Activated CD4-positive, alpha-beta T cell treated with anti-CD3 and anti-CD28 coated beads for 24 hours (primary cell): ENCODE data around the gene ATOSB.
"Not testable (repeated sequence)": the region's sequence is repeated elsewhere in the genome, so short reads cannot be mapped to it uniquely, and the experiment has no call there.

Experiments used
- DNase-seq, 2 donors: peaks; one replicate each; pipeline ENCODE4 v3.0.0-alpha.2; 2020; ENCODE audit warnings: low read depth in 2 of 2

Gene ATOSB, protein sequence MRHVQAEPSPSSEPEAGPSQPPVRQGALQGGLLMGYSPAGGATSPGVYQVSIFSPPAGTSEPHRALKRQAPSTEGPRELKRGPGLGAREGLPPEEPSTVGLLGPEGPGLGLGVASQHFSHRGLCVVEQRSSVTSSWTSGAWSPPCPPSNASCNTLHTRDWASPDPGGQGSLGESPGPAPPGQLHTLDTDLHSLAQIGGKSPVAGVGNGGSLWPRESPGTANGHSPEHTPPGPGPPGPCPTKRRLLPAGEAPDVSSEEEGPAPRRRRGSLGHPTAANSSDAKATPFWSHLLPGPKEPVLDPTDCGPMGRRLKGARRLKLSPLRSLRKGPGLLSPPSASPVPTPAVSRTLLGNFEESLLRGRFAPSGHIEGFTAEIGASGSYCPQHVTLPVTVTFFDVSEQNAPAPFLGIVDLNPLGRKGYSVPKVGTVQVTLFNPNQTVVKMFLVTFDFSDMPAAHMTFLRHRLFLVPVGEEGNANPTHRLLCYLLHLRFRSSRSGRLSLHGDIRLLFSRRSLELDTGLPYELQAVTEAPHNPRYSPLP

DNA sequence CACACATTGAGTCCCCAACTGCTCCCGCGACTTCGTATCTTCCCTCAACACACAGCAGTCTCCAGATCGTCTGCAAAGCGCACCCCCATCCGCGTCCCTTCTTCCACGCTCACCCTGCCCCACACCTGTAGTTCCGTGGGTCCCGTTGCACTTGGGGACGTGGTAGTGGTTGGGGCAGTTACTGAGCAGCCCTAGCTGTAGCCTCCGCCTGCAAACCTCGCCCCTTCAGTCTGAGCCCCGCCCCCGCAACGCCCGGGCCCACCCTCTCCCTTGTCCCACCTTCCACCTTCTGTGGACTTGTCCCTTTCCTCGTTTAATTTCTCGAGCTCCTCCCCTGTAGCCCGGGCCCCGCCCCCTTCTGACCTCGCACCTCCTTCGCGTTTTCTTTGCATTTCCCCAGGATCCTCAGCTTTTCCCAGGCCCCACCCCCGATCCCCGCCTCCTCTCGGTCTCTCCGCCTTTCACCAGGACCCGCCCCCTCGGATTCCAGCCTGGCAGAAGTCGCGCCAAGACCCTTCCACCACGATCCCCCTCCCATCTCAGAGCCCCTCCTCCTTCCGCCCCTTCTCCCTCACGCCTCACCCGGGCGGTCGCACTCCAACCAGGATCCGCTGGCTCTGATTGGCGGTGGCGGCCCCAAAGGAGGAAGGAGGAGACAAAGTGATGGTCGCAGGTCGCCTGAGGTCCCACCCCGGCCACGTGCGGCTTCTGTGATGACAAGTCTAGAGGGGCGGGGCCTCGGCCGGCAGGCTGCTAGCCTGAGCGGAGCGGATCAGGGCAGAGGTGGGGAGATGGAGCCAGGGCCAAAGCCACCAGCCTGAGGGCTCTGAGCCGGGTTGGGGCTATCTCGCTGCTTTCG lies at the start of gene ATOSB:
TSS of gene ATOSB (minus strand) at position 183 of the 859 bp plus-strand sequence. CDS start 7,588 bp downstream, outside the sequence.
- DNase-seq = peak; percentile 83 to 90

GRCh38 chr9:35164711-35165110 lies 49.0 kb upstream of the ATOSB start:
- DNase-seq = no peak

DNA sequence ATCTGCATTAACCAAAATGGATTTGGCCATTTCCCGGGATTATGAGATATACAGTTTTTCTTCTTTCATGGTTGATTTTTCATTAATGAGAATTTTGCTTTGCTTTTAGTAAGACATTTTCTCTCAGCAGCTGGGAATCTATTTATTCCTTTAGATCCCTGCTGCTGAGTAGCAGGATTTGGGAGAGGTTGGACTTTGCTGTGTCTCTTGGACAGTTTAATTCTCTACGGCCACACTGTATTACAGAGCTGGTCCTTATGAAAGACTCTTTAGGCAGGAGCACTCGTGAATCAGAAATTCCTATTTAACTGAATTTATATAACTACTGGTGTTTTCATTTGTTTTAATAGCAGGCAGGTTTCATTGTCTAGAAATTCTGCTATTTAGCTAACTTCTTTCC lies 47.8 kb upstream of the ATOSB start:
- no peak for DNase-seq

GRCh38 chr9:35162605-35163315 lies 47.1 kb upstream of the ATOSB start:
- no peak for DNase-seq

DNA sequence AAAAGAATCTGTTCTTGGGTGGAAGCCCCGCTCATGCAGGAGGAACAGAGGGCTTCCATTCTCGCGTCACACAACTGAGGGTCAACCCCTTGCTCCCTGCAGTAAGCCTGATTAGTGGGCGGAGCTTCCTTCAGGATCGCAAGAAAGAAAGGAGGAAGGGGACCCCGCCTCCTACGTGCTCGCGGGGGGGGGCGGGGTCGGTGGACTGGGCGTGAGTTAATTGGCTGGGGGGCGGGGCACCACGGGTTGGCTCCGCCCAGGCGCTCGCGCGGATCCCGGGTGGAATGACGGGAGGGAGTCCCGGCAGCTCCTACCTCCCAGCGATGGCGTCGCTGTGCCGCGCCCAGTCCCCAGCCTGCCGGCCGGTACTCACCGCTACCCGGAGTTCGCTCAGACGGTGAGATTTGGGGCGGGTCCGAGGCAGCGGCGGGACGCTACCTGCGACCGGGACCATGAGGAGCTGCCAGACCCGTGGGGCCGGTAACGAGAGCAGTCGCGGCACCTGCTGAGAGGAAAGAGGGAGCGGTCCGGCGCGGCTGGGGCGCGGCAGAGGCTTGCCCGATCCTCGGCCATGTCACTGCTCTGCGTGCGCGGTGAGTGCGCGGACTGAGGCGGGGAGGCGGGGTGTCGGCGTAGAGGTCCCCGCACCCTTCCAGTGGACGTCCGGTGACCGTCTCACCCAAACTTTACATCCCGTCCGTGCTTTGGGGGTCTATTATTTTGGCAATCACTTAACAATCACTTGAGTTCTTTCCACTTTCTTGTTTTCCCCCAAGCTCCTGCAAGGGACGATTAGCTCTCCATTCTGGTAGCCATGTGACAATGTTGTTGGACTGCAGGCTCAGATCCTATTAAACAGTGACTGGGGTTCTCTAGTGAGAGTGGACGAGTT lies 46.3 kb upstream of the ATOSB start, which contains the start of gene UNC13B:
TSS of gene UNC13B (plus strand) at position 297 of the 892 bp plus-strand sequence. CDS start at position 572, 275 bp downstream.
- DNase-seq = peak; percentile 58 to 78

GRCh38 chr9:35158501-35159280 lies 43.0 kb upstream of the ATOSB start:
- no peak for DNase-seq

GRCh38 chr9:35157836-35158235 lies 42.2 kb upstream of the ATOSB start:
- not testable (repeated sequence) for DNase-seq

- no peak for DNase-seq
Measured at GRCh38 chr9:35156781-35157180, 41.1 kb upstream of the ATOSB start.

DNA sequence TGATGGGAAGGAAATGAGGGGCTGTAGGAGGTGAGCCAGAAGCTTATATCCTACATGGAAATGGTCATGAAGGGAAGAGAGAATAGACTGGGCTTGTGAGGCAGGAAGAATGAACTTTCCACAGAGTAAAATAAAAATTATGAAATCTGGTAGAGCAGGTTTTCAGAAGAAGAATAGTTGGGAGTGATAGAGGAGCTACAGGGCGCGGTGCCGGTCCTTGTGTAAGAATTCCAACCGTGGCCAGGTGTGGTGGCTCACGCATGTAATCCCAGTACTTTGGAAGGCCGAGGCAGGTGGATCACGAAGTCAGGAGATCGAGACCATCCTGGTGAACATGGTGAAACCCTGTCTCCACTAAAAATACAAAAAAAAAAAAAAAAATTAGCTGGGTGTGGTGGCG lies 37.3 kb upstream of the ATOSB start:
- DNase-seq = no peak

GRCh38 chr9:35147941-35148563 lies 32.4 kb upstream of the ATOSB start:
- not testable (repeated sequence) for DNase-seq

DNA sequence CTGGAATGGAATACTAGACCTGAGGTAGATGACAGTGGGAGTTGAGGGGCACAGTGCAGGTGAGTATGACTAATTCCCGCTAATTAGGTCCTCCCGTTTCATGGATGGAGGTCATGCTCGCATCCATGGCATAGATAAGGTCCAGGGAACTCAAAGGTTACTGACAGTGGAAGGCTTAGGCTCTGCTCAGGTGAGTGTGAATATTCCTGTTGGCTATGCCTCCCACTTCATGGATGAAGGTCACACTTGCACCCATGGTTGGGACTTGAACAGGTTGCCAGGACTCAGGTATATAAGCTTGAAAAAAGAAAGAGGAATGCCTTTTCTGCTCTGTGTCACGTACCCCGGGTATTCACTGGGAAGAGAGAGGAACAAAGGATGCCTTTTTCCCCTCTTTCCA lies 26.4 kb upstream of the ATOSB start:
- no peak for DNase-seq

DNA sequence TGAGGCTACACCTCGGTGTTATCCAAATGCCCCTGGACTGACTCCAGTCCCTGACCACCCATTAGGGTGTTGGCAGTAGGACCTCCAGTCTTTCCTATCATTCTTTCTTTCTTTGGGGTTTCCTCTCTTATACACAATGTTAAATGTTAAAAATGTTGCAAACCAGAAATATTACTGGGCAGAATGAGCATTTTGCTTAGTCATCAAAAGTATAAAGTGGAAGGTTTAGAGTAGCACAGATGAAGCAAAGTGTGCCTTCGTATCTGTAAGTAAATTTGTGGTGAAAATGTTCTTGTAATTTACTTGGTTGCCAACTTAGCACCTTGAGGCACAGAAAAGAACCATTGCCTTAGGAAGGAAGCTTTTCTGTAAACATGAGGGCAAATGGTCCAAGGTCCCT lies 24.4 kb upstream of the ATOSB start:
- no peak for DNase-seq

GRCh38 chr9:35136866-35137265 lies 21.2 kb upstream of the ATOSB start:
- no peak for DNase-seq

DNA sequence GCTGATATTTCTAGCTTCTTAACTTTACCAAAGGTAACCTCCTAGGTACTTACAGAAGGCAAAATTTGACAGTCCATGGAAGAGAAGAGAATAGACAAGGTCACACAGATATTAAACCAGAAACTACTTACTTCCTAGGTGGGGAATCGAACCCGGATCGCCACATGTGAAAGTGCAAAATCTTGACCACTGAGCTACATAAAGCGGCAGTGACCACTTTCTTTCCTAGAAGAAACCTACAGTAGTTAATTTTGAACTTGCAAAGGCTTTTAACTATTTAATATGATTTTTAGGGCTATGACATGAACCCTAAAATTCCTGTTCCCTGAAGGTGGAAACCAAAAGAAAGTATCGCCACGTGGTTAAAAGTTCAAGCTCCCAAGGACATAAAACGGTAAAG lies 20.3 kb upstream of the ATOSB start:
- DNase-seq = no peak

DNA sequence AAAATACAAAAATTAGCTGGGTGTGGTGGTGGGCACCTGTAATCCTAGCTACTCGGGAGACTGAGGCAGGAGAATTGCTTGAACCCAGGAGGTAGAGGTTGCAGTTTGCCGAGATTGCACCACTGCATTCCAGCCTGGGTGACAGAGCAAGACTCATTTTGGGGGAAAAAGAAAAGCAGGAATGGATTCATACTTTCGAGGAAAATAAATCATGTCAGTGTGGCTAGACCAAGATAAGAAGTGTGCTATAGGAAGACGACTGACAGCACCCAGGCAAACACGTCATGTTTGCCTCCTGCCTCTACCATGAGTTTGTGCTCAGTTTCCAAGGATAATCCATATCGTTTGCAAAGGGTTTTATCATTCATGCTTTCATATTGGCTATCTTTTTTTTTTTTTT lies 19.3 kb upstream of the ATOSB start:
- no peak for DNase-seq

GRCh38 chr9:35116898-35117551 lies 1.4 kb upstream of the ATOSB start:
- peak; percentile 74 to 86 for DNase-seq

DNA sequence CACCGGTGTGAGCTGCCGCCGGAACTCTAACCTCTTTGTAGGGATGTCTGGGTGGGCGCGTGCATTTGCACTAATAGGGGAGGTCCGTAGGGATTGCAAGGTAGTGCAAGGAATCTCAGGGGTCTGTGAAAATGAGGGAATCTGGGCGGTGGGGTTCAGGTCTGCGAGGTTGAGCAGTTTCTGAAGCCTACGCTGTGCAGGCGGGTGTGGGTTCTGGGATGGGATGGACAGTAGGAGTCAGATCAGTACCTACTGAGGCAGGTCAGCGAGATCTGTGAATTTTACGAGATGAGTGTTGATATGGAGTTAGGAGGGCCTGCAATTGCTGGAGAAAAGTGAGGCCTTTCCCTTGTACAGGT lies 856 bp upstream of the ATOSB start:
- DNase-seq = no peak

GRCh38 chr9:35114840-35115628 lies 628 bp downstream of the ATOSB start:
- no peak for DNase-seq
